ENCODE results near the gene DTNA. TPM values are rescaled to one million over a fixed set of nuclear protein-coding genes. Genes with fewer than 3 reads are reported as not detected.
A peak's percentile ranks its signal among the peaks of the same experiment; 100 is the strongest.

The DTNA gene
- total RNA-seq, 1 experiment from 2014 or later: 0.77 TPM

DNA sequence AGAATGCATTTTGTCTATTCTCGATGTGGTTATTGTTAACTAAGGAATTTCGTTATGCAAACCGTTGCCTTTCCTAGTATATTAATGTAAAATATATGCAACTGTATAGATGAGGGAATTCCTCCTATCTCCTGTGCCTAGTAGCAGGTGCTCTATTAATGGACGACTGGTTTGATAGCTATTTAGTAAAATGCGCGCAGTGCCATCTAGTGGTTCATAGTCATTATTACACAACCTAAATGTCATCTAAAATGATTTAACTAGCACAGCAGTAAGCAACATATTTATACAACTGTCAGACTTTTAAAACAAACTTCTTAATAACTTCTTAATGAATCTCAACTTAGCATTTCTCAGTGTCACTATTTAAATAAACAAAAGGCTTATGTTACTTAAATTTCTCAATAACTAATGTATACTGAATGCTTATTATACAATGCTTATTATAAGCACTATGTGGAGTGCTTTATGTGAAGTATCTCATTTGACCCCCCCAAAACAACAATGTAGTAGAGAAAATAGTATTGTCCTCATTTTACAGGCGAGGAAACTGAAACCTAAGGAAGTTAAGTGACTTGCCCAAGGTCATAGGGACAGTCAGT, 77.9 kb downstream of the DTNA start:
- Histone ChIP-seq H3K27me3 (ENCODE audit: control insufficient read depth, insufficient read depth, low read length) (no peaks in the 10 kb centered on the region), H3K27ac (ENCODE audit: low read length) (no peak overlapping the region), H3K9me3 (ENCODE audit: control insufficient read depth, insufficient read depth, low read depth, low read length) (no peaks in the 10 kb centered on the region), H3K36me3 (ENCODE audit: control insufficient read depth, insufficient read depth, low read length) (no peaks in the 10 kb centered on the region), H3K4me3 (ENCODE audit: low read depth in 2 of 2, low read length in 2 of 2) (no peak overlapping the region), H3K4me1 (ENCODE audit: control insufficient read depth, insufficient read depth, low read length) (no peaks in the 10 kb centered on the region)
- CTCF ChIA-PET: interaction anchor here (1.5 kb wide), 1 partner anchor 126 kb away, joined by 7 read pairs; no protein-coding TSS in a partner anchor
- ATAC-seq (peak; percentile 82), DNase-seq (ENCODE audit: low read depth, low spot score) (no peak)
- TF ChIP-seq CTCF (IDR thresholded peaks at IDR 0.05) (peak; percentile 63; the same call in 1 of the 2 replicates), POLR2AphosphoS5 (IDR thresholded peaks at IDR 0.05; ENCODE audit: low read depth, low read length) (no peak)
- TF ChIP-seq, protein P1, sequence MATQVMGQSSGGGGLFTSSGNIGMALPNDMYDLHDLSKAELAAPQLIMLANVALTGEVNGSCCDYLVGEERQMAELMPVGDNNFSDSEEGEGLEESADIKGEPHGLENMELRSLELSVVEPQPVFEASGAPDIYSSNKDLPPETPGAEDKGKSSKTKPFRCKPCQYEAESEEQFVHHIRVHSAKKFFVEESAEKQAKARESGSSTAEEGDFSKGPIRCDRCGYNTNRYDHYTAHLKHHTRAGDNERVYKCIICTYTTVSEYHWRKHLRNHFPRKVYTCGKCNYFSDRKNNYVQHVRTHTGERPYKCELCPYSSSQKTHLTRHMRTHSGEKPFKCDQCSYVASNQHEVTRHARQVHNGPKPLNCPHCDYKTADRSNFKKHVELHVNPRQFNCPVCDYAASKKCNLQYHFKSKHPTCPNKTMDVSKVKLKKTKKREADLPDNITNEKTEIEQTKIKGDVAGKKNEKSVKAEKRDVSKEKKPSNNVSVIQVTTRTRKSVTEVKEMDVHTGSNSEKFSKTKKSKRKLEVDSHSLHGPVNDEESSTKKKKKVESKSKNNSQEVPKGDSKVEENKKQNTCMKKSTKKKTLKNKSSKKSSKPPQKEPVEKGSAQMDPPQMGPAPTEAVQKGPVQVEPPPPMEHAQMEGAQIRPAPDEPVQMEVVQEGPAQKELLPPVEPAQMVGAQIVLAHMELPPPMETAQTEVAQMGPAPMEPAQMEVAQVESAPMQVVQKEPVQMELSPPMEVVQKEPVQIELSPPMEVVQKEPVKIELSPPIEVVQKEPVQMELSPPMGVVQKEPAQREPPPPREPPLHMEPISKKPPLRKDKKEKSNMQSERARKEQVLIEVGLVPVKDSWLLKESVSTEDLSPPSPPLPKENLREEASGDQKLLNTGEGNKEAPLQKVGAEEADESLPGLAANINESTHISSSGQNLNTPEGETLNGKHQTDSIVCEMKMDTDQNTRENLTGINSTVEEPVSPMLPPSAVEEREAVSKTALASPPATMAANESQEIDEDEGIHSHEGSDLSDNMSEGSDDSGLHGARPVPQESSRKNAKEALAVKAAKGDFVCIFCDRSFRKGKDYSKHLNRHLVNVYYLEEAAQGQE (IDR thresholded peaks at IDR 0.05; ENCODE audit: insufficient read depth in 1 of 2, low read depth in 2 of 2, low read length in 1 of 2): no peak
- intact Hi-C loops (cut with micrococcal nuclease; ENCODE audit: unreplicated experiment) (loop anchor here (2.0 to 10.0 kb wide), 3 partner anchors 127 to 666 kb away; no protein-coding TSS in a partner anchor), in situ Hi-C loops (cut with HindIII; ENCODE audit: low pct_unique_long_range_greater_than_20kb, low sequenced_read_pairs) (no loop called here)
- no TSS peak for BruUV-seq (replicated peaks)
- POLR2A ChIA-PET: no interaction called here

GRCh38 chr18:34789768-34790344, 79.8 kb downstream of the DTNA start:
- DNase-seq (ENCODE audit: low read depth, low spot score): no peak
- Histone ChIP-seq H3K36me3 (ENCODE audit: control insufficient read depth, insufficient read depth, low read length) (no peaks in the 10 kb centered on the region), H3K27ac (ENCODE audit: low read length) (no peak overlapping the region), H3K27me3 (ENCODE audit: control insufficient read depth, insufficient read depth, low read length) (no peaks in the 10 kb centered on the region), H3K9me3 (ENCODE audit: control insufficient read depth, insufficient read depth, low read depth, low read length) (no peaks in the 10 kb centered on the region), H3K4me1 (ENCODE audit: control insufficient read depth, insufficient read depth, low read length) (no peaks in the 10 kb centered on the region), H3K4me3 (ENCODE audit: low read depth in 2 of 2, low read length in 2 of 2) (no peak overlapping the region)
- ATAC-seq: no peak
- TF ChIP-seq SIN3A (IDR thresholded peaks at IDR 0.05; ENCODE audit: borderline replicate concordance, insufficient read depth, low read depth, low read length): no peak
- TF ChIP-seq, protein P1 (IDR thresholded peaks at IDR 0.05; ENCODE audit: insufficient read depth in 1 of 2, low read depth in 2 of 2, low read length in 1 of 2): no peak
- TF ChIP-seq TCF7L2 (IDR thresholded peaks at IDR 0.05; ENCODE audit: low read depth, low read length): no peak
- no peak for TF ChIP-seq POLR2AphosphoS5 (IDR thresholded peaks at IDR 0.05; ENCODE audit: low read depth, low read length)
- no peak for TF ChIP-seq CTCF (IDR thresholded peaks at IDR 0.05)
- CTCF ChIA-PET: no interaction called here
- POLR2A ChIA-PET: interaction anchor here (0.6 kb wide), 1 partner anchor 1591 kb away, joined by 3 read pairs; no protein-coding TSS in a partner anchor
- in situ Hi-C loops (cut with HindIII; ENCODE audit: low pct_unique_long_range_greater_than_20kb, low sequenced_read_pairs): no loop called here
- intact Hi-C loops (cut with micrococcal nuclease; ENCODE audit: unreplicated experiment): loop anchor here (2.0 to 10.0 kb wide), 3 partner anchors 129 to 668 kb away; no protein-coding TSS in a partner anchor
- no TSS peak for BruUV-seq (replicated peaks)

All from Panc1 (cell line).